WTC11 (cell line): ENCODE results near the gene GDPGP1. TPM values are rescaled to one million over a fixed set of nuclear protein-coding genes. Genes with fewer than 3 reads are reported as not detected.

Source experiments
- ATAC-seq: fragments of 200-7000 bp; cut with Tn5 transposase; 2 replicates; pipeline ENCODE4 v1.10.0; 2021; ENCODE audit warnings: mild to moderate bottlenecking, moderate library complexity
- CTCF ChIA-PET: fragments of 300-600 bp; sonication (Branson Sonifier 250); formaldehyde crosslinking; loops from one replicate; lab custom pipeline; 2021; ENCODE audit warnings: antibody characterized with exemption; lab: Charles Lee
- POLR2A ChIA-PET: fragments of 350-600 bp; sonication (Branson Sonifier 250); formaldehyde crosslinking; loops from one replicate; lab custom pipeline; 2021; ENCODE audit warnings: antibody characterized with exemption; lab: Charles Lee
- DNase-seq: peaks from one replicate; pipeline ENCODE4 v3.0.0; 2021; ENCODE audit warnings: low spot score
- H3K27ac Mint-ChIP-seq: 2 replicates; pipeline ENCODE4 v1.8.0; 2021; ENCODE audit warnings: mixed read lengths
- H3K27me3 Mint-ChIP-seq: 2 replicates; pipeline ENCODE4 v1.8.0; 2021; ENCODE audit warnings: low read depth, mild to moderate bottlenecking, moderate library complexity, mixed read lengths
- H3K36me3 Mint-ChIP-seq: 2 replicates; pipeline ENCODE4 v1.8.0; 2021; ENCODE audit warnings: mixed read lengths
- H3K4me1 Mint-ChIP-seq: 2 replicates; pipeline ENCODE4 v1.8.0; 2022; ENCODE audit warnings: mixed read lengths
- H3K4me3 Mint-ChIP-seq: 2 replicates; pipeline ENCODE4 v1.8.0; 2021; ENCODE audit warnings: mild to moderate bottlenecking, moderate library complexity, mixed read lengths
- H3K9me3 Mint-ChIP-seq: 2 replicates; pipeline ENCODE4 v1.8.0; 2021; ENCODE audit warnings: mixed read lengths
- FOXK1 ChIP-seq: sonication (generic); formaldehyde crosslinking; IDR thresholded peaks from 2 replicates; pipeline ENCODE4 v1.8.0; 2022; ENCODE audit warnings: mild to moderate bottlenecking, moderate library complexity, missing genetic modification reagents
- NFYB ChIP-seq: sonication (generic); formaldehyde crosslinking; conservative IDR thresholded peaks from 2 replicates; pipeline ENCODE4 v1.8.0; 2022; ENCODE audit warnings: low read depth, missing genetic modification reagents
- NR3C1 ChIP-seq: sonication (generic); formaldehyde crosslinking; conservative IDR thresholded peaks from 2 replicates; pipeline ENCODE4 v1.8.1; 2023; ENCODE audit warnings: low read depth, mild to moderate bottlenecking, missing genetic modification reagents
- SOX15 ChIP-seq: fragments of 250-450 bp; sonication (Bioruptor Pico); IDR thresholded peaks from 2 replicates; pipeline ENCODE4 v1.9.0; 2021; ENCODE audit warnings: mild to moderate bottlenecking
- ZBTB21 ChIP-seq: sonication (generic); formaldehyde crosslinking; IDR thresholded peaks from 2 replicates; pipeline ENCODE4 v1.8.1; 2023; ENCODE audit warnings: mild to moderate bottlenecking, missing genetic modification reagents, borderline replicate concordance
- ZNF138 ChIP-seq: sonication (generic); formaldehyde crosslinking; conservative IDR thresholded peaks from 2 replicates; pipeline ENCODE4 v1.8.1; 2022; ENCODE audit warnings: mild to moderate bottlenecking, moderate library complexity, missing genetic modification reagents
- total RNA-seq: library from RNA; stranded (reverse); gene quantifications from 3 replicates; pipeline ENCODE4 v1.2.3, GENCODE V29; 2021
- TF ChIP-seq, protein P1 (sequence below): sonication (generic); formaldehyde crosslinking; IDR thresholded peaks from 2 replicates; pipeline ENCODE4 v1.8.1; 2022; ENCODE audit warnings: low read depth, missing genetic modification reagents, borderline replicate concordance
- TF ChIP-seq, protein P2 (sequence below): sonication (generic); formaldehyde crosslinking; IDR thresholded peaks from 2 replicates; pipeline ENCODE4 v1.8.1; 2023; ENCODE audit warnings: mild to moderate bottlenecking, missing genetic modification reagents, moderate library complexity
- TF ChIP-seq, protein P3 (sequence below): sonication (generic); formaldehyde crosslinking; conservative IDR thresholded peaks from 2 replicates; pipeline ENCODE4 v1.8.1; 2022; ENCODE audit warnings: mild to moderate bottlenecking, missing genetic modification reagents
- TF ChIP-seq, protein P4 (sequence below): fragments of 250-450 bp; sonication (Bioruptor Pico); conservative IDR thresholded peaks from 2 replicates; pipeline ENCODE4 v1.9.0; 2021; ENCODE audit warnings: mild to moderate bottlenecking
- TF ChIP-seq, protein P5 (sequence below): sonication (generic); formaldehyde crosslinking; IDR thresholded peaks from 2 replicates; pipeline ENCODE4 v1.8.1; 2022; ENCODE audit warnings: mild to moderate bottlenecking, moderate library complexity, missing genetic modification reagents

Gene GDPGP1
- total RNA-seq, 1 experiment from 2014 or later = 2.6 TPM

DNA sequence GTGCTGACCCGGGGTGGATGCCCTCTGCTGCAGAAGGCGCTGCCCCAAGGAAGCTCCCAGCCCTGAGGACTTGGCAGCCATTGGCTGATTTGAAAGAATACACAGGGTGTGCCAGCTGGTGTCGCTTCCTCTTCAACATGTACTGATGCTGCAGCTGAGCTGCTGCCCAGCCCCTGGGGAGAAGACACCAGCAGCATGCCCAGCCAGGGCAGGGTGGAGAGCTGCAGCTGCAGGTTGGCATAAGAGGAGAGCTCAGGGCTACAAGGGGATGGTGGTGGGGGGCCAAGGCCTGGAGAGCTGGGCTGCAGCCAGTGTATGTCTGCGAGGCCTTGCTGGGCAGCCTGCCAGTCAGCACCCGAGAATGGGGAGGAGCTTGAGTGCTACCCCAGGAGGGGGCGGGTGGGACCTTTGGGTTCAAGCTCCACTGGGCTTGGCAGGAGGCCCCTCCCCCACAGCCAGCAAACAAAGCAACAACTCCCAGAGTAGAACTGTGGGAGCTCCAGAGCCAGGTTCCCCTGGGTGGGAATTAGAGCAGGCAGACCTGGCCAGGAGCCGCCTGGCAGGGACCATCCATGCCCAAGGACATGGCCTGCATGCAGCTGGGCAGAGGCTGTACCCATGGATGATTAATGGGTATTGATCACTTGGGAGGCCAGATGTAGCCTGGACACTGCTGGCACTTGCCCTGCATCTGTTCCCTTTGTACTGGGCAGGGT, 42.1 kb upstream of the GDPGP1 start:
- ATAC-seq (peak; percentile 26; the same call in 1 of the 2 replicates), DNase-seq (no peak)
- ChIA-PET POLR2A (interaction anchor here (0.6 to 1.1 kb wide), 3 partner anchors 11 to 713 kb away, joined by 3 to 4 read pairs (median 3); no protein-coding TSS in a partner anchor), CTCF (interaction anchor here (1.1 to 4.4 kb wide), 3 partner anchors 9 to 41 kb away, joined by 4 to 12 read pairs (median 9); partner anchors contain the start of genes CIB1, GDPGP1 and SEMA4B)
- H3K4me1 Mint-ChIP-seq = peaks cover 17% of the 10 kb centered on the region
- H3K27me3 Mint-ChIP-seq = no peaks in the 10 kb centered on the region
- H3K27ac Mint-ChIP-seq = no peak overlapping the region
- H3K36me3 Mint-ChIP-seq = 0 out of 2 replicates have a peak, but pooled peaks cover 3% of the 10 kb centered on the region
- H3K9me3 Mint-ChIP-seq = no peaks in the 10 kb centered on the region
- TF ChIP-seq, protein P1, sequence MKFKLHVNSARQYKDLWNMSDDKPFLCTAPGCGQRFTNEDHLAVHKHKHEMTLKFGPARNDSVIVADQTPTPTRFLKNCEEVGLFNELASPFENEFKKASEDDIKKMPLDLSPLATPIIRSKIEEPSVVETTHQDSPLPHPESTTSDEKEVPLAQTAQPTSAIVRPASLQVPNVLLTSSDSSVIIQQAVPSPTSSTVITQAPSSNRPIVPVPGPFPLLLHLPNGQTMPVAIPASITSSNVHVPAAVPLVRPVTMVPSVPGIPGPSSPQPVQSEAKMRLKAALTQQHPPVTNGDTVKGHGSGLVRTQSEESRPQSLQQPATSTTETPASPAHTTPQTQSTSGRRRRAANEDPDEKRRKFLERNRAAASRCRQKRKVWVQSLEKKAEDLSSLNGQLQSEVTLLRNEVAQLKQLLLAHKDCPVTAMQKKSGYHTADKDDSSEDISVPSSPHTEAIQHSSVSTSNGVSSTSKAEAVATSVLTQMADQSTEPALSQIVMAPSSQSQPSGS (CRISPR knock-in tag) = no peak
- no peak for TF ChIP-seq FOXK1 (CRISPR knock-in tag)
- TF ChIP-seq, all 79 proteins: peak for 0
- H3K4me3 Mint-ChIP-seq = no peak overlapping the region

DNA sequence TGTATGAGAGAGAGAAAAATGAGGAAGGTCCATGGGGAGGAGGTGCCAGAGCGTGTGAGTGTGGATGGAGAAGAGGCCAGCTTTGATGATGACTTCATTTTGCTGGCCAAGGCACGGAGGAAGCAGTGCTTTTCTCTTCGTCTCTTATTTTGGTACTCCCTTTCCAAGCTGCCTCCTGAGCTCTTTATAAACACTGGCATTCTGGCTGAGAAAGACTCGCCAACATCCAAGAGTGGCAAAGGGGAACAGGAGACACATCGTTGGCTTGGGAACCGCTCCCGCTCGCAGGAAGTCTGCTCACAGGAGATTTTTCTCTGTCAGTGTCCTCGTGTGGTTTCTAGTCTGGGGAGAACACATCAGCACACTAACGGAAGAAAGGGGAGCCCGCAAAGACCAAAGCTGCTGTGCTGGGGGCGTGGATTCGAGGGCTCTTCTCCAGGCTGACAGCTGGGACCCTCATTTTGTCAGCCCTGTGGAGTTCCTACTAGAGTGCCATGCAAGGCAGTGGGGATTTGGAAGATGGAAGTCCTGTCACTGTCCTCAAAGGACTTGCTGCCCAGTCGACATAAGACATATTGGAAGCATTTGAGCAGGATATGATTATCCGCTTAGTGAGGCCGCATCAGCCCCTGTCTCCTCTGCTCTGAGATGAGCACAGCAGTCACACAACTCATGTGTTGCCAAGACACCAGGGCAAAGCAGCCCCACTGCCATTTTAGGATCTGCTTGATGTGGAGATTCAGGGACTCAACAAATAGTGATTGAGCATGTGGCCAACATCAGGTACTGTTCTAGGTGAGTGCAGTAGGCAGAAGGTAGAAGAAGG, 40.8 kb upstream of the GDPGP1 start:
- peaks cover 11% of the 10 kb centered on the region; the same call in 1 of the 2 replicates for H3K4me1 Mint-ChIP-seq
- H3K36me3 Mint-ChIP-seq = 0 out of 2 replicates have a peak, but pooled peaks cover 3% of the 10 kb centered on the region
- H3K9me3 Mint-ChIP-seq = no peaks in the 10 kb centered on the region
- ChIA-PET CTCF (interaction anchor here (1.1 kb wide), 1 partner anchor 40 kb away, joined by 4 read pairs; the partner anchor contains the start of genes CIB1 and GDPGP1), POLR2A (interaction anchor here (1.1 kb wide), 1 partner anchor 9 kb away, joined by 3 read pairs; no protein-coding TSS in a partner anchor)
- DNase-seq = no peak
- H3K27me3 Mint-ChIP-seq = no peaks in the 10 kb centered on the region
- no peak for ATAC-seq
- H3K27ac Mint-ChIP-seq = 0 out of 2 replicates have a peak overlapping the region, but pooled peaks have one; percentile 4
- no peak overlapping the region for H3K4me3 Mint-ChIP-seq
- TF ChIP-seq NFYB (CRISPR knock-in tag) = no peak
- no peak for TF ChIP-seq ZNF138
- TF ChIP-seq, protein P2, sequence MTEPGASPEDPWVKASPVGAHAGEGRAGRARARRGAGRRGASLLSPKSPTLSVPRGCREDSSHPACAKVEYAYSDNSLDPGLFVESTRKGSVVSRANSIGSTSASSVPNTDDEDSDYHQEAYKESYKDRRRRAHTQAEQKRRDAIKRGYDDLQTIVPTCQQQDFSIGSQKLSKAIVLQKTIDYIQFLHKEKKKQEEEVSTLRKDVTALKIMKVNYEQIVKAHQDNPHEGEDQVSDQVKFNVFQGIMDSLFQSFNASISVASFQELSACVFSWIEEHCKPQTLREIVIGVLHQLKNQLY (CRISPR knock-in tag) = no peak
- TF ChIP-seq SOX15 = no peak
- TF ChIP-seq, protein P3, sequence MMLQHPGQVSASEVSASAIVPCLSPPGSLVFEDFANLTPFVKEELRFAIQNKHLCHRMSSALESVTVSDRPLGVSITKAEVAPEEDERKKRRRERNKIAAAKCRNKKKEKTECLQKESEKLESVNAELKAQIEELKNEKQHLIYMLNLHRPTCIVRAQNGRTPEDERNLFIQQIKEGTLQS (CRISPR knock-in tag) = no peak

DNA sequence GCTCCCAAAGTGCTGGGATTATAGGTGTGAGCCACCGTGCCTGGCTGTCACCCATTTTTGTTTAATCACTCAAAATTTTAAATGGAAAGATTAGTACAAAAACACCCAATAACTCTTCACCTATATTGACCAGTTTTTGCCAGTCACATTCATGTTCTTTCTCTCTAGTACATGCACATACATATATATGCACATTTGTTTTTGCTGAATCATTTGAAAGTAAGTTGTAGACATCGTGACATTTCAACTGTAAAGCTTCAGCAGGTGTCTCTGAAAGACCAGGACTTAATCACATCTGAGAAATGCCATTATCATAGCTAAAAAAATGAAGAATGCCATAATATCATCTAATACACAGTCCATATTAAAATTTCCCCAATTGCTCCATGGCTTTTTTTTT, 39.4 kb upstream of the GDPGP1 start:
- POLR2A ChIA-PET = interaction anchor here (0.6 kb wide), 2 partner anchors 19 to 68 kb away, joined by 4 to 5 read pairs; no protein-coding TSS in a partner anchor
- no peak for ATAC-seq
- TF ChIP-seq NR3C1 (CRISPR knock-in tag) (no peak), FOXK1 (CRISPR knock-in tag) (no peak), ZBTB21 (CRISPR knock-in tag) (no peak), NFYB (CRISPR knock-in tag) (no peak)
- TF ChIP-seq, protein P4, sequence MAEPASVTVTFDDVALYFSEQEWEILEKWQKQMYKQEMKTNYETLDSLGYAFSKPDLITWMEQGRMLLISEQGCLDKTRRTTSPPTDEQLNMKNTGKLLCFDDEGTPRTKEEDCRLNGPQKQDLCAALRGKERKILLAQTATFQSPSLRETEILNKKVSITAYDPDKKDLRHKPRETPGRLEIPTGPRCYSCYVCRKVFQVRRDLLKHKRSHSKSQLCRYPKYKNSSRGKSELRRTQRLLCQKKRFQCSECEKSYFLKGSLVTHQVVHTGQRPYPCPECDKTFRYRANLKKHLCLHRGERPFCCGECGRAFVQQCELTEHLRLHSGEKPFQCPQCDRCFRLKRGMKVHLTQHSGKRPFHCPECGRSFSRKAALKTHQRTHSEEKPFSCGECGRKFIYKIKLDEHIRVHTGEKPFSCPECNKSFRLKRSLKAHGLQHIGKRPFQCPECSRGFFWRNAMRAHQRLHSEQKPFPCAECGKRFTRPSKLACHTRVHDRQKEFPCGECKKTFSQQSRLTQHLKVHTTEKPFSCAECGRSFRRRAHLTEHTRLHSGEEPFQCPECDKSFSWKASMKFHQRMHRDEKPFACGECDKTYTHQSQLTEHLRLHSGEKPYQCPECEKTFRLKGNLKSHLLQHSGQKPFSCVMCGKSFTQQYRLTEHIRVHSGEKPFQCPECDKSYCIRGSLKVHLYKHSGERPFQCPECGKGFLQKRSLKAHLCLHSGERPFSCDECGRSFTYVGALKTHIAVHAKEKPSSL (CRISPR knock-in tag) = no peak
- TF ChIP-seq, protein P5, sequence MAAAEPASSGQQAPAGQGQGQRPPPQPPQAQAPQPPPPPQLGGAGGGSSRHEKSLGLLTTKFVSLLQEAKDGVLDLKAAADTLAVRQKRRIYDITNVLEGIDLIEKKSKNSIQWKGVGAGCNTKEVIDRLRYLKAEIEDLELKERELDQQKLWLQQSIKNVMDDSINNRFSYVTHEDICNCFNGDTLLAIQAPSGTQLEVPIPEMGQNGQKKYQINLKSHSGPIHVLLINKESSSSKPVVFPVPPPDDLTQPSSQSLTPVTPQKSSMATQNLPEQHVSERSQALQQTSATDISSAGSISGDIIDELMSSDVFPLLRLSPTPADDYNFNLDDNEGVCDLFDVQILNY = no peak
- no peaks in the 10 kb centered on the region for H3K27me3 Mint-ChIP-seq
- no peak for DNase-seq
- H3K4me1 Mint-ChIP-seq = peaks cover 11% of the 10 kb centered on the region; the same call in 1 of the 2 replicates
- no peak overlapping the region for H3K4me3 Mint-ChIP-seq
- H3K27ac Mint-ChIP-seq = peak overlapping the region; percentile 57; the same call in 1 of the 2 replicates
- H3K36me3 Mint-ChIP-seq = 0 out of 2 replicates have a peak, but pooled peaks cover 3% of the 10 kb centered on the region
- CTCF ChIA-PET = interaction anchor here (0.6 to 0.7 kb wide), 2 partner anchors 13 to 42 kb away, joined by 3 to 6 read pairs; no protein-coding TSS in a partner anchor
- no peaks in the 10 kb centered on the region for H3K9me3 Mint-ChIP-seq
